ENCODE measurements around the gene TH. TPM values are rescaled to one million over a fixed set of nuclear protein-coding genes. Genes with fewer than 3 reads are reported as not detected.

TH gene
- total and polyA plus RNA-seq, 2 experiments from 2014 or later, result 0.34 TPM; not detected in 1

- peaks cover 11% of the 10 kb centered on the region; the same call in 1 of the 3 replicates for H3K4me1 Mint-ChIP-seq
- peak overlapping the region; percentile 49 for H3K4me3 ChIP-seq
- H3K79me2 ChIP-seq (replicated peaks; ENCODE audit: insufficient read depth), result no peaks in the 10 kb centered on the region
- ATAC-seq, result peak; percentile 16
- no peaks in the 10 kb centered on the region for H3K36me3 Mint-ChIP-seq (ENCODE audit: low read depth)
- peak overlapping the region; percentile 70; the same call in 1 of the 2 replicates for H3K4me2 ChIP-seq
- H3F3A ChIP-seq (replicated peaks; ENCODE audit: low read depth), result no peaks in the 10 kb centered on the region; the same call in 1 of the 2 replicates
- H3K4me3 Mint-ChIP-seq, result peak overlapping the region; percentile 52; the same call in 2 of the 3 replicates
- no peaks in the 10 kb centered on the region for H3K36me3 ChIP-seq (ENCODE audit: insufficient read depth)
- peaks cover 15% of the 10 kb centered on the region for H4K20me1 ChIP-seq (replicated peaks; ENCODE audit: insufficient read depth)
- H2AFZ ChIP-seq, result no peak overlapping the region
- peak; percentile 91 for TF ChIP-seq EZH2phosphoT487 (IDR thresholded peaks at IDR 0.05; ENCODE audit: unreplicated experiment)
- TF ChIP-seq ZNF114 (CRISPR knock-in tag; IDR thresholded peaks at IDR 0.05), result no peak
- TF ChIP-seq REST (IDR thresholded peaks at IDR 0.05; ENCODE audit: unreplicated experiment), result no peak
- TF ChIP-seq STAT1 (IDR thresholded peaks at IDR 0.05; ENCODE audit: unreplicated experiment), result no peak
- no peak for TF ChIP-seq POLR2AphosphoS5 (IDR thresholded peaks at IDR 0.05; ENCODE audit: low read depth)
- TF ChIP-seq ZNF462 (CRISPR knock-in tag; IDR thresholded peaks at IDR 0.05), result no peak
- peak; percentile 97 for TF ChIP-seq EZH2 (IDR thresholded peaks at IDR 0.05; ENCODE audit: low read depth, unreplicated experiment)
- no peak for TF ChIP-seq JUNB (IDR thresholded peaks at IDR 0.05; ENCODE audit: unreplicated experiment)
- TF ChIP-seq CTCF (conservative IDR thresholded peaks at IDR 0.05; ENCODE audit: low read depth in 2 of 2), result peak in 1 of 2 experiments; percentile 23; a peak in 2 of 4 replicates
- TF ChIP-seq ZNF331 (CRISPR knock-in tag; IDR thresholded peaks at IDR 0.05; ENCODE audit: low read depth), result no peak
- TF ChIP-seq NANOG (IDR thresholded peaks at IDR 0.05; ENCODE audit: borderline replicate concordance), result no peak
- TF ChIP-seq CREB1 (CRISPR knock-in tag; IDR thresholded peaks at IDR 0.05; ENCODE audit: low read depth), result no peak
- no peak for TF ChIP-seq ETS1 (IDR thresholded peaks at IDR 0.05)
- peak; percentile 57 for DNase-seq (ENCODE audit: low spot score)
- peaks cover 92% of the 10 kb centered on the region for H3K27me3 ChIP-seq (ENCODE audit: insufficient read depth)
- H3K9me3 Mint-ChIP-seq, result peaks cover 6% of the 10 kb centered on the region; the same call in 1 of the 3 replicates
- H3K4me1 ChIP-seq (ENCODE audit: insufficient read depth), result peaks cover 13% of the 10 kb centered on the region; the same call in 1 of the 2 replicates
- peaks cover 82% of the 10 kb centered on the region for H3K27me3 Mint-ChIP-seq (ENCODE audit: insufficient read depth, low read depth, poor library complexity)
- H3K27ac ChIP-seq (ENCODE audit: low read depth), result no peak overlapping the region
- H3K9me2 ChIP-seq (ENCODE audit: insufficient read depth), result no peaks in the 10 kb centered on the region
- no peak overlapping the region for H3K27ac Mint-ChIP-seq
Observed at GRCh38 chr11:2139621-2140337, 31.8 kb downstream of the TH start.

Data from GM23338 (cell line).